Measurements from ENCODE around the gene B3GLCT. TPM values are rescaled to one million over a fixed set of nuclear protein-coding genes. Genes with fewer than 3 reads are reported as not detected.

B3GLCT gene
- total RNA-seq, 1 donor from 2014 or later = 22.4 TPM

DNA sequence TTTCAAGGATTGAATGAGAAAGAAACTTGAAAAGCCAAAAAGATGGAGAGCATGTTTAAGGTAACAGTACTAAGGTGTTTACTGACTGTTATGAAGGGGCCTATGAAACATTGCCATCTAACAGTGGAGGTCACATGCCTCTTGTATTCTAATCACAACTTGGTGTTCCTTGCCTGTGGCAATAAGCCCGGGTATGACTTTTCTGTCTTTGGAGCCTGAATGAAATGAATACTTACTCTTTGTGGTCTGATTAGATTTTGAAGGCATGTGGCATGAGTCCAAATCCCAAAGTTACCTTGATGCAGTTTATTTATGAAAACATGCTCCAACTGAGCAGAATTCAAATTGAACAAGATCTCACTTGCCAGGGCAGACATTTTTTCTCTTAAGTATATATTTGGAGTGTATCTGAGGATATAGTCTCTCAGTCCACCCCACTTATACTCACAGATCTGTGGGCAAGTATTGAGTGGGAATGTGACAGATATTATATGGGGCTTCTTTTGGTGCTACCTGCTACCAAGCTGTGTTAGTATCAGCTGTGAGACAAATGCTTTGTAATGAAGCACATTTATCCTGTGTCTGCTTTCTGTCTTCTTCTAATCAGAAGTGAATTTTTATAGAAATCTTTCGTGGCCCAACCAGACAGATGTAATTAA lies 67.5 kb downstream of the B3GLCT start:
- no peak for DNase-seq (ENCODE audit: low spot score in 2 of 2)
- no peak for FAIRE-seq

GRCh38 chr13:31274390-31274789 lies 74.6 kb downstream of the B3GLCT start:
- DNase-seq (ENCODE audit: low spot score in 2 of 2) = no peak
- no peak for FAIRE-seq

DNA sequence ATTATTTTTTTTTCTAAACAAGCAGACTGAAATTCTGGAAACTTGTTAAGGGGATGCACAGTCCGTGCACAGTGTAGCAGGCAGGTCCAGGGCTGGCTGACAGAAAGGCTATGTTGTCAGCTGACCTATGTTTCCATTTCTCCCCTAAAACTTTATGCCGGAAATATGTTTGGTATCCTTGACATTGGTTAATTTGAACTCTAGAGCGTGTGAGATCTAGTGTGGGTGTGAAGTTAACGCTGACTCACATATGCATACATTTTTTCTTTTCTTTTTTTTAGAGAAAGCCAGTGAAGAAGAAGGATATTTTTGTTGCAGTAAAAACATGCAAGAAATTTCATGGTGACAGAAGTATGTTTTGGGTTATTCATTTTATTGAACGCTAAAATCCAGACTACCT lies 76.6 kb downstream of the B3GLCT start:
- no peak for FAIRE-seq
- DNase-seq (ENCODE audit: low spot score in 2 of 2) = no peak

- no peak for DNase-seq (ENCODE audit: low spot score in 2 of 2)
- no peak for FAIRE-seq
Observed at GRCh38 chr13:31278869-31279268, 79.1 kb downstream of the B3GLCT start.

GRCh38 chr13:31282741-31283455 lies 83.1 kb downstream of the B3GLCT start:
- DNase-seq (ENCODE audit: low spot score in 2 of 2) = no peak
- FAIRE-seq = no peak

DNA sequence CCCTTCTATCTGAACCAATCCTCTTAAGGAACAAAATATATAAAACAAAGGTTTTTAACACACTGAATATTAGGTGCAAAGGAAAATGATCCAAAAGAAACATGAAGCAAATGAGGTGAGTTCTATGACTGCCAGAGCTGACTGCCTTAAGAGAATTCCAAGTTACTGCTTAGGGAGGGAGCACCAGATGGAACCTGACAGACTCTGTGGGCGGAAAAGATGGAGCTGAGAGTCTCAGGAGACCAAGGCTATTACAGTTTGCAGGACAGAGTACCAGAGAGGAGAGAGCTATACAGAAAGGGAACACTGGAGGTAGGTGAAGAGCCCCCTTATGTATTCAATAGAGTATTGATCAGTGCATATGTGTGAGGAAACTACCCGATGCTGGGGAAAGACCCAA lies 87.2 kb downstream of the B3GLCT start:
- DNase-seq (ENCODE audit: low spot score in 2 of 2) (no peak), FAIRE-seq (no peak)

GRCh38 chr13:31301119-31301518 lies 101.3 kb downstream of the B3GLCT start:
- no peak for FAIRE-seq
- DNase-seq (ENCODE audit: low spot score in 2 of 2) = no peak

- DNase-seq (ENCODE audit: low spot score in 2 of 2) = no peak
- no peak for FAIRE-seq
Observed at GRCh38 chr13:31310356-31310755, 110.6 kb downstream of the B3GLCT start.

- FAIRE-seq = no peak
- DNase-seq (ENCODE audit: low spot score in 2 of 2) = no peak
Observed at GRCh38 chr13:31310786-31311185, 111.0 kb downstream of the B3GLCT start.

- DNase-seq (ENCODE audit: low spot score in 2 of 2) = no peak
- no peak for FAIRE-seq
Observed at GRCh38 chr13:31311921-31312320, 112.1 kb downstream of the B3GLCT start.

- FAIRE-seq (no peak), DNase-seq (ENCODE audit: low spot score in 2 of 2) (no peak)
Observed at GRCh38 chr13:31314961-31315360, 115.2 kb downstream of the B3GLCT start.

DNA sequence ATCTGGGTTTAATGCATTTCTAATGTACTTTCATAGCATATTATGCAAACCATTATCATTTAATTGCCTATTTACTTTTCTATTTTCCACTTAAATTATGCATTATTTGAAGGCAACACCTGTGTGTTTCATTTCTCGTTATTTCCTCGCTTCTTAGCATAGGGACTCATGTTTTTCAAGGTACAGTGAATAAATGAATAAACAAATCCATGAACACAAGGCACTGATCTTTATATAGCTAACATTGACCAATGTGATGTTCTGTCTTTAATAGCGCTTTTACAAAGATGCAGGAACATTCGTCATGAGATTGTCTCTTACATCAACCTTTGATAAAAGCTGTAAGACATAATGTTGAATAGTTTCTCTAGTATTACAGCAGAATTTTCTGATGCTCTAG lies 121.2 kb downstream of the B3GLCT start:
- DNase-seq (ENCODE audit: low spot score in 2 of 2) (no peak), FAIRE-seq (no peak)

- DNase-seq (ENCODE audit: low spot score in 2 of 2) (no peak), FAIRE-seq (no peak)
Observed at GRCh38 chr13:31321457-31321856, 121.7 kb downstream of the B3GLCT start.

GRCh38 chr13:31322026-31322425 lies 122.3 kb downstream of the B3GLCT start:
- DNase-seq (ENCODE audit: low spot score in 2 of 2) (no peak), FAIRE-seq (no peak)

DNA sequence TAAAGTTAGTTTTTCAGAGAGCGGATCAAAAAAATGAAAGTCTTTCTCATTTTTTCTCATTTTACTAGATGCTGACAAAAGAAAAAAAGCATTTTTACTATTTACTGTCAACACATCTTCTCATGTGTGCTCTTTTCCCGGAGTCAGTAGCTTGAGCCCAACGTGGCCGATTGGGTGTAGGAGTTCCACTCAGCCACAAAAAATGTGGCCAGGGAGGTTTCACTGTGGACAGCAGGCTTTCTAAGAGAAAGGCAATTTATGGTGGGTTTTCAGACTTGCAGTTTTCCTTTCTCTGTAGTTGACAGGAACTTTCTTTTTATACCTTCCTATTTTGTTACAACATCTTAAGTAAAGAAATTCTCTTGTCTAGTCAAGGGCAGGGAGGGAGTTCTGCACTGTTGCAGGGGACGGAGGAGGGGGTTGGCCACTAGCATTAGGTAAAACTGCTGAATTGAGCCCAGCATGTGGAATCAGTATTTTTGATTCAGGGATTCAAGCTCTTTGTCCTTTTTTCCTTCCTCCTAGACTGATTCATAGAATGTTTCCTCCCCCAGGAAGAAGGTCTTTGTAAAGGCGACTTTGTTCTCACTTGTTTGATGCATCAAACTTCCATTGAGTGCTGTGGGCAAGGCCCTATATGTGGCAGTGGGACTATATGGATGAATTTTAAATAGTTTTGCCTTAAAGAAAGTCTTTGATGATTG lies 123.1 kb downstream of the B3GLCT start:
- FAIRE-seq = no peak
- no peak for DNase-seq (ENCODE audit: low spot score in 2 of 2)

DNA sequence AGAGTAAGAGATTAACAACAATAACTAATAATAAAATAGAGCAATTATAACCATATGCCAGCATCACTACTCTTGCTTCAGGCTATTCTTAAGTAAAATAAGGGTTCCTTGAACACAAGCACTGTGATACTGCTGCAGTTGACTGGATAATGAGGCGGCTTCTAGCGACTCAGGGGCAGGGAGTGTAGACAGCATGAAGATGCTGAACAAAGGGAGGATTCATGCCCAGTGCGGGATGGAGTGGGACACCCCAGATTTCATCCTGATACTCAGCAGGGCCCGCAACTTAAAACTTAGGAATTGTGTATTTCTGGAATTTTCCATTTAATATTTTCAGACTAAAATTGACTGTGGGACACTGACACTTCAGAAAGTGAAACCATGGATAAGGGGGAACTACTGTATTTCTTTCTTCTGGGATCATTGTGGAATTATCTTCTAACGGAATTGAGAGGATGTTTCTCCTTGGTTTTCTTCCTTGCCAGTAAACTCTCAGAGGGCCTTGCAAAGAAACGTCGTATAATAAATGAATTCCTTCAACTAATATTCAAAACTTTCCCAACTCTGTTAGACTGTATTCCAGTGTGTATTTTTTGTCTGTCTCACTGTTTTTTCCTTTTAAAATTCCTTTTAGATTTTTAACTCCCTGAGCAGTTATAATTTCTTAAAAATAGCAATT lies 127.5 kb downstream of the B3GLCT start:
- no peak for DNase-seq (ENCODE audit: low spot score in 2 of 2)
- no peak for FAIRE-seq

GRCh38 chr13:31328549-31329235 lies 128.9 kb downstream of the B3GLCT start:
- DNase-seq (ENCODE audit: low spot score in 2 of 2) = no peak
- no peak for FAIRE-seq

GRCh38 chr13:31330236-31330635 lies 130.5 kb downstream of the B3GLCT start:
- DNase-seq (ENCODE audit: low spot score in 2 of 2) = no peak
- FAIRE-seq = no peak

DNA sequence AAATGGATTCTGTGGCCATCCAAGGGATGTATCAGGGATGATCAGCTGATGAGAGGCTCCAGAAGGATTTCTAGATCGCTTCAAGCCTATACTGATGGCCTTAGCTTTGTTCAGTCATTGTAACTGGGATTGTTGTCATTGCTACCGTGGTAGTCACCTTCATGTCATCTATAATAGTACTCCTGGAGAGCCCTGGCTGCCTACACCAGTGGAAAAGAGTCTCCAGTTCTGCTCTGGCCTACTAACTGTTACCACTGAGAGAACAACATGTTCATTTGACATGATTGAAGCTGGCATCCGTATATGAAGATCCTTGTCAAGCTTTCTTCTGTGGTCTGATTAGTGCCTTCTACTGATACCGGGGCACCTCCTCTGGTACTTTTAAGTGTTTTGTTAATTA lies 131.3 kb downstream of the B3GLCT start:
- no peak for FAIRE-seq

GRCh38 chr13:31334547-31334946 lies 134.8 kb downstream of the B3GLCT start:
- FAIRE-seq (no peak), DNase-seq (ENCODE audit: low spot score in 2 of 2) (no peak)

More for the DNA sequence above, 131.3 kb downstream of the B3GLCT start:
- no peak for DNase-seq (ENCODE audit: low spot score in 2 of 2)

Measured in frontal cortex (tissue), 4 donors.